ENCODE results near the gene CSNK2A2. TPM values are rescaled to one million over a fixed set of nuclear protein-coding genes. Genes with fewer than 3 reads are reported as not detected.

CSNK2A2 gene
- total RNA-seq, 1 donor from 2014 or later: 35.5 TPM

- no peaks in the 10 kb centered on the region for H3K36me3 ChIP-seq (ENCODE audit: control insufficient read depth, insufficient read depth, low read length)
- H3K4me3 ChIP-seq (ENCODE audit: low read depth, low read length): no peak overlapping the region
- H3K27me3 ChIP-seq (ENCODE audit: control insufficient read depth, insufficient read depth, low read length): no peaks in the 10 kb centered on the region
- TF ChIP-seq CTCF (IDR thresholded peaks at IDR 0.05; ENCODE audit: insufficient read depth, low read length, severe bottlenecking): no peak
- no peak for FAIRE-seq
- no peak for DNase-seq (ENCODE audit: low read depth)
Observed at GRCh38 chr16:58154345-58154744, 43.6 kb downstream of the CSNK2A2 start.

GRCh38 chr16:58152246-58152868, 45.5 kb downstream of the CSNK2A2 start:
- DNase-seq (ENCODE audit: low read depth): no peak
- H3K27me3 ChIP-seq (ENCODE audit: control insufficient read depth, insufficient read depth, low read length): no peaks in the 10 kb centered on the region
- H3K36me3 ChIP-seq (ENCODE audit: control insufficient read depth, insufficient read depth, low read length): no peaks in the 10 kb centered on the region
- H3K4me3 ChIP-seq (ENCODE audit: low read depth, low read length): no peak overlapping the region
- no peak for TF ChIP-seq CTCF (IDR thresholded peaks at IDR 0.05; ENCODE audit: insufficient read depth, low read length, severe bottlenecking)
- FAIRE-seq: no peak

- Histone ChIP-seq H3K4me3 (ENCODE audit: low read depth, low read length) (no peak overlapping the region), H3K27me3 (ENCODE audit: control insufficient read depth, insufficient read depth, low read length) (no peaks in the 10 kb centered on the region), H3K36me3 (ENCODE audit: control insufficient read depth, insufficient read depth, low read length) (no peaks in the 10 kb centered on the region)
- no peak for TF ChIP-seq CTCF (IDR thresholded peaks at IDR 0.05; ENCODE audit: insufficient read depth, low read length, severe bottlenecking)
- DNase-seq (ENCODE audit: low read depth) (no peak), FAIRE-seq (no peak)
Observed at GRCh38 chr16:58148526-58148925, 49.4 kb downstream of the CSNK2A2 start.

- no peak for TF ChIP-seq CTCF (IDR thresholded peaks at IDR 0.05; ENCODE audit: insufficient read depth, low read length, severe bottlenecking)
- Histone ChIP-seq H3K27me3 (ENCODE audit: control insufficient read depth, insufficient read depth, low read length) (no peaks in the 10 kb centered on the region), H3K4me3 (ENCODE audit: low read depth, low read length) (no peak overlapping the region), H3K36me3 (ENCODE audit: control insufficient read depth, insufficient read depth, low read length) (no peaks in the 10 kb centered on the region)
- DNase-seq (ENCODE audit: low read depth) (no peak), FAIRE-seq (no peak)
Observed at GRCh38 chr16:58148099-58148498, 49.8 kb downstream of the CSNK2A2 start.

- no peak for TF ChIP-seq CTCF (IDR thresholded peaks at IDR 0.05; ENCODE audit: insufficient read depth, low read length, severe bottlenecking)
- Histone ChIP-seq H3K27me3 (ENCODE audit: control insufficient read depth, insufficient read depth, low read length) (no peaks in the 10 kb centered on the region), H3K36me3 (ENCODE audit: control insufficient read depth, insufficient read depth, low read length) (no peaks in the 10 kb centered on the region), H3K4me3 (ENCODE audit: low read depth, low read length) (no peak overlapping the region)
- DNase-seq (ENCODE audit: low read depth): no peak
- FAIRE-seq: no peak
Observed at GRCh38 chr16:58138852-58139251, 59.1 kb downstream of the CSNK2A2 start.

- H3K36me3 ChIP-seq (ENCODE audit: control insufficient read depth, insufficient read depth, low read length): no peaks in the 10 kb centered on the region
- DNase-seq (ENCODE audit: low read depth) (no peak), FAIRE-seq (no peak)
- no peak for TF ChIP-seq CTCF (IDR thresholded peaks at IDR 0.05; ENCODE audit: insufficient read depth, low read length, severe bottlenecking)
- no peaks in the 10 kb centered on the region for H3K27me3 ChIP-seq (ENCODE audit: control insufficient read depth, insufficient read depth, low read length)
- no peak overlapping the region for H3K4me3 ChIP-seq (ENCODE audit: low read depth, low read length)
Observed at GRCh38 chr16:58137581-58137980, 60.3 kb downstream of the CSNK2A2 start.
